GM19452 (cell line): ENCODE data around the gene AKT1S1.

Source experiments
- ATAC-seq: cut with Tn5 transposase; IDR thresholded peaks from one replicate; pipeline ENCODE4 v1.9.1; 2021; ENCODE audit not compliant: unreplicated experiment

The AKT1S1 gene

DNA sequence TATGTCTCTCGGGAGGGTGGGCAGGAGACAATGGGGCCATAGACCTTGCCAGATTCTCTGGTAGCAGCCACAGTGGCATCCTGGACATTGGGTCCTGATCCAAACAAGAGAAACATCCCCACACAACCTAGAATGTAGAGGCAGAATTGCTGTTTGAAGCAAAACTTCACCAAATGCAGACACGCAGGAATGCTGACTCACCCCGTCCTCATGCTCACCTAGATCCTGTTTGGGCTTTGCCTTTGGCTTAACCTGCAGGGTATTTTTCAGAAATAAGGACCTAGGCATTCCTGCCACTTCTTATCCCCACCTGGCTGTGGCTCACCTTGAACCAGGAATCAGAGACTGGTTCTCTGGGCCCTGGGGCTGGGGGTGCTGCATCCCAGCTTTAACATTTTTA lies 7.6 kb upstream of the AKT1S1 start:
- ATAC-seq: no peak

DNA sequence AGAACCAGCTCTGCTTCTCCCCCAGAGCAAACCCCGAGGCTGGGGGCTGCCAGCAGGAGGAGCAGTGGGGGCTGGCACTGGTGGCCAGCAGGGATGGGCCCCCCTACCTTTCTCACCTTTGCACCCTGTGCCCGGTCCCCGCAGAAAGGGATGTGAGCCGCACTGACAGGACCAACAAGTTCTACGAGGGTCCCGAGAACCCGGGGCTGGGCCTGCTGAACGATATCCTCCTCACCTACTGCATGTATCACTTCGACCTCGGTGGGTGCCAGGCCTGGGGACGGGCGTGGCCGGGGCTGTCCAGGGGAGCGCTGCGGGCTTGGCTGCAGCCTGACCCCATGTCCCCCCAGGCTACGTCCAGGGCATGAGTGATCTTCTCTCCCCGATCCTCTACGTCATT lies 7.0 kb upstream of the AKT1S1 start:
- ATAC-seq: no peak

DNA sequence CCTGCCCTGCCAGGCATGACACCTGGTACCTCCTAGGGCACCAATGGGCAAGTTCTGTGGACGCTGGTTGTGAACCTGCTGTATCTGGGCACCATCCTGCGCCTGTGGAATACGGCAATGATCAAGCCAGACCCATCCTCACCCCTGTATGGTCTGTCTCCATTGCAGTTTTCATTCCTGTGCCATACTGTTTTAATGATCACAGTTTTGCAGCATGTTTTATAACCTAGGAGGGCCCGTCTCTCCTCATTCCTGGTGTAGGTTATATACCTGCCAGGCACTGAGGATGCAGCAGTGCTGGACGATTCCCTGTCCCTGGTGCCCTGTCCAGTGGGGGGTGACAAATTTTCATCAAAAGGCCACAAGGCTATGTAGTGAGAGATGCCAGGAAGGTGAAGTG lies 5.9 kb upstream of the AKT1S1 start:
- no peak for ATAC-seq

DNA sequence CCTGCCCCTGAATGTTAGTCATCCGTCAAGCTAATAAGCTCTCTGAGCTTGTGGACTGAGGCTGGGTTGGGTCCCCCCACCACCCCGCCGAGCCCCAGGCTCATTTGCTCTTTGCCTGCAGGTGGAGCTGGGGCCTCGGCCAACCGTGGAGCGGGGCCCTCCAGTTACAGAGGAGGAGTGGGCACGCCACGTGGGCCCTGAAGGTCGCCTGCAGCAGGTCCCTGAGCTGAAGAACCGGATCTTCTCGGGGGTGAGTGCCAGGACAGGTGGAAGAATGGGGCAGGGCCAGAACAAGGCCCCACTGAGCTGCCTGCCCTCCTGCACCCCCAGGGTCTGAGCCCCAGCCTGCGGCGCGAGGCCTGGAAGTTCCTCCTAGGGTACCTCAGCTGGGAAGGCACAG lies 5.5 kb upstream of the AKT1S1 start:
- no peak for ATAC-seq

DNA sequence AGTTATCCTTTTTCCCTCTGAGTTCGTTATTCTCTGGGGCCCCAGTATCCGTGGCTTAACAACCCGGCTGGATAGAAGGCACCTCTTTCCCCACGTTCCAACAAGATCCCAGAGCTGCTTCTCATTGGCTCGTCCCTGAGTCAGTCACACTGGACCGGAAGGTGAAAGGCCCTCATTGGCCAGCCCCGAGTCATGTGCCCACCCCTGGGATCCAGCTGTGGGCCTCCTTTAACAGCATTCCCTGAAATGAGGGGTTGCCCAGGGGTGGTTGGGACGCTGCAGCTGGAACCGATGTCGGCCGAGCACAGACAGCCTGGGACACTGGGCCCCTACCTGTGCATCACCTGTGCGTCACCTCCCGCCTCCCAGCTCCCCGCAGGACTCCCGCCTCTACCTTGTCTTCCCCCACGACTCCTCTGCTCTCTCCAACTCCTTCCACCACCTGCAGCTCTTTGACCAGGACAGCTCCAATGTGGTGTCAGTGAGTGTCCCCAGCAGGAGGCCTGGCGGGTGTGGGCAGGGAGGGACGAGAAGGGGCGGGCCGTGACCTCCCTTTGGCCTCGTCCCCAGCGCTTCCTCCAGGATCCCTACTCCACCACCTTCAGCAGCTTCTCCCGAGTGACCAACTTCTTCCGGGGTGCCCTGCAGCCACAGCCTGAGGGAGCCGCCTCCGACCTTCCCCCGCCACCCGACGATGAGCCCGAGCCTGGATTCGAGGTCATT lies 4.7 kb upstream of the AKT1S1 start:
- no peak for ATAC-seq

DNA sequence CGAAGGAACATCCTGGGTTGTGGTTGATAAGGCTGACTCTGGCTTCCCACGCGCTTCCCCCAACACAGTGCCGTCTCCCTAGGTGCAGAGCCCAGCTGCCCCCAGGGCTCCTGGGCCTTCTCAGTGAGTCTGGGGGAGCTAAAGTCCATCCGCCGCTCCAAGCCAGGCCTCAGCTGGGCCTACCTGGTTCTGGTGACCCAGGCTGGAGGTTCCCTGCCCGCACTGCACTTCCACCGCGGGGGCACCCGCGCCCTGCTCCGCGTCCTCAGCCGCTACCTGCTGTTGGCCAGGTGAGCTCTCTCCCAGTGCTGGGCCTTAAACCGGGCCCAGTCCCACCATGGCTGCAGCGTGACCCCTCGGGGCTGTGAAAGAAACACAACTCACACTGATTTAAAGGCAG lies 4.0 kb upstream of the AKT1S1 start:
- no peak for ATAC-seq

DNA sequence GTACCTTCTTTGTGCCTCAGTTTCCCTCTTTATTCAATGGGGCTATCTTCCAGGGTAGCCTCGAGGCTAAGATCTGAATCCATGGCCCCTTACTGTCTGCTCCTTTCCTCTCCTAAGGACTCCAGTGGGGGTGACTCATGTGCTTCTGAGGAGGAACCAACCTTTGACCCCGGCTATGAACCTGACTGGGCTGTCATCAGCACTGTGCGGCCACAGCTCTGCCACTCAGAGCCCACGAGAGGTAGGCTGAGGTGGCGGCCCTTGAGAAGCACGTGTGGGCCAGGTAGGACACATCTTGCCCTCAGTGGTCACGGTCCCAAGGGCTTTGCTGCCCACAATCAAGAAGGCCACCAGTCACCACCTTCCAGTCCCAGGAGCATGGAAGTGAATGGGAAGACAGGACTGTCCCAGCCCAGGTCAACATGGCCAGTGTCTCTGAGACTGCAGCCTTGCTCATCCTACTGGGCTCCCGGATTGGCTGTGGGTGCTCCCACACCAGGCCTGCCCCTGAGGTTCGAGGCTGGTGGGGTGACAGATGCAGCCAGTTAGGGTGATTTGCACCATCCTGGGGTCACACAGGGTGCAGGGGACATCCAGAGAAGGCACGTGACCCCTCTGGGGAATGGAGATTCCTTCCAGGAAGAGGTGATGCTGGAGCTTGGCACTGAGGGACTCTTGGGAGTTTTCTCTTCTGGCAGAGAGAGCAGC lies 3.2 kb upstream of the AKT1S1 start:
- ATAC-seq: no peak

DNA sequence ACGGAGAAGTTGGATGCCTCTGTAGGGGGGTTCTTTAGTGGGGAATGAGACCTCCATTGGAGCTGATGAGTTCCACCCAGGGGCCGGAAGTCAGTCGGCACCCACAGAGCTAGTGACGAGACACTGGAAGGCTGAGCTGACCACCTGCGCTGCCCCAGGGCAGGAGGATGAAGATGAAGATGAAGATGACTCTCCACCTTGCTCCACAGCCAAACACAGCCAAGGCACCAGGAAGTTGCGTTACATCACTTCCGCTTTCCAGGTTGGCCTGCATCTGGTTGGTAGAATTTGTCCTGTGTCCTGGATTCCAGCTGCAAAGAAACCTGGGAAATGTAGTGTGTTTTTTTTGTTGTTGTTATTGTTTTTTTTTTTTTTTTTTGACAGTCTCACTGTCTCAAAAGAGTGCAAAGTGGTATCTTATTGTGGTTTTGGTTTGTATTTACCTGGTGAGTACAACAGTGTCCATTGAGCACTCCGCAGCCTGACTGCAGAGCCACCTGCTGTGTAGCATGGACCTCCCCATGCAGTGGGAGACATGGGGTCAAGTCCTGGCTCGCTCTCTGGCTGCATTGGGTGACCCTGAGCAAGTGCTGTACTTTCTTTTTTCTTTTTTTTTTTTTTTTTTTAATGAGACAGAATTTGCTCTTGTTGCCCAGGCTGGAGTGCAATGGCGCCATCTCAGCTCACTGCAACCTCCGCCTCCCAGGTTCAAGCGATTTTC lies 2.2 kb upstream of the AKT1S1 start:
- ATAC-seq: no peak

DNA sequence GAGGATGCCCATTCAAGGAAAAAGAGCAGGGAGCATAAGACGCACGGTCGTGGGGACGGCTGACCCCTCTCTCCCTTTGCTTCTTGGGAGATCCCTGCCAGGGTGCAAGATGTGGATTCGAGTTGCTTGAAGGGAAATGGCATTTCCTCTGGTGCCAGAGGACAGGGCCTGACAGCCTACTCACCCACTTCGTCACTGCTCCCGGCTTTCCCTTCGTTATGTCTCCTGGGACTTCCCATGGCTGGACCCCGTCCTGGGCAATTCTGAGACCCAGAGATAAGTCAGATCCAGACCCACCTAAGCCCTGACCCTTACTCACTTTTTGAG lies 1.6 kb upstream of the AKT1S1 start:
- ATAC-seq: no peak

DNA sequence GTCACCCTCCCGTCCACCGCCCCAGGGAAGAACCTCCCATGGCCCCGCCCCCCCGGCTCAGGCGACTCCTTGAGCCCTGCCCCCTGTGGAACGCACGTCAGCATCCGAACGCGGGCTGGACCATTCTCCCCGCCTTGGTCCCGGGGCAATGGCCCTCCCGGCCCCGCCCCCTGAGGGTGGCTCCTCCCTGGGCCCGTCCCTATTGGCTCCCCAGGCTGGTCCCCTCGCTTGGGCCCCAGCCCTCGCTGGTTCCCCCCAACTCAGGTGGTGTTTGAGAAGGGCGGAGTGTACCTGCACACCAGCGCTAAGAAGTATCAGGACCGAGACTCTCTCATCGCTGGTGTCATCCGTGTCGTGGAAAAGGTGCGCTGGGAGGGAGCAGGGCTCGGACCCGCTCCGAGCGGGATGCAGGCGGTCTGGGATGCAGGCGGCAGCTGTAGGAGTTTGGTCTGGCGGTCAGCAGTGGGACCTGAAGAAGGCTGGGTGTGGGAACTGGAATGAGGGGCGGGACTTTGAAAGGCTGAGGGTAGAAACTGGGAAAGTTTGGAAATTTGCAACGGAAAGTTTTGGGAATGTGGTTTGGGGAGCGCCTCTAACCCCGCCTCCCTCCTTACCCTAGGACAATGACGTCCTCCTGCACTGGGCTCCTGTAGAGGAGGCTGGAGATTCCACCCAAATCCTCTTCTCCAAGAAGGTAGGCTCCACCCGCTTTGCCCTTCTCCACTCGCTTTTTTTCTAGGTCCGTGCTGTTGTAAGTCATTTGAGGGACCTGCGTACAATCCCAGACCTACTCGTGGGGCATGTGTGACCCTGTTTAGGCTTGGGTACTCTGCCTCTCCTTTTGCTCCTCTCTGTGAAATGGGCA lies 956 bp upstream of the AKT1S1 start:
- peak; percentile 47 for ATAC-seq

DNA sequence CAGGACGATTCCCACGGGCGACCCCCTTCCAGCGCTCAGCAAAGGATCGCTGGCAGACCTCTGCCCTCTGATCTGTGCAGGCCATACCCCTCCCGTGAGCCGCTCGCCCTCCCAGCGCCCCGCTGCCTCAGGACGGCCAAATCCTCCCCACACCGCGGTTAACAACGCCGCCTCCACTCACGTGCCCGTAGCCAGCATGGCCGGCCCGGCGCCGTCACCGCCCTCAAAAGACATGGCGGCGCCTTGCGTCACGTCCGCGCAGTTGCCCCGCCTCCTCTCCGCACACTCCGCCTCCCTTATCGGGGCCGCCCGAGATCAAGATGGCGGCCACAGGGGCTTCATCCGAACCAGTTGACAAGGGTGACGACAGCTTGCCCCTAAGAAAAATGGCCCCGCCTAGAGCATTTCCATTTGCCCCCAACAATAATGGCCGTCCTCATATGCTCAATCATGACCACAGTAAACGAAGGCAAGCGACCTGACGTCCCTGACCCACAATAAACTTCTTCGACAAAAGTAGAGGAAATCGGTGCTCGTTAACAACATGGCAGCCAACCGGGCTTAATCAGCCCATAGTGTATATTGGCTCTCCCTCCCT lies 634 bp downstream of the AKT1S1 start:
- peak; percentile 48 for ATAC-seq

DNA sequence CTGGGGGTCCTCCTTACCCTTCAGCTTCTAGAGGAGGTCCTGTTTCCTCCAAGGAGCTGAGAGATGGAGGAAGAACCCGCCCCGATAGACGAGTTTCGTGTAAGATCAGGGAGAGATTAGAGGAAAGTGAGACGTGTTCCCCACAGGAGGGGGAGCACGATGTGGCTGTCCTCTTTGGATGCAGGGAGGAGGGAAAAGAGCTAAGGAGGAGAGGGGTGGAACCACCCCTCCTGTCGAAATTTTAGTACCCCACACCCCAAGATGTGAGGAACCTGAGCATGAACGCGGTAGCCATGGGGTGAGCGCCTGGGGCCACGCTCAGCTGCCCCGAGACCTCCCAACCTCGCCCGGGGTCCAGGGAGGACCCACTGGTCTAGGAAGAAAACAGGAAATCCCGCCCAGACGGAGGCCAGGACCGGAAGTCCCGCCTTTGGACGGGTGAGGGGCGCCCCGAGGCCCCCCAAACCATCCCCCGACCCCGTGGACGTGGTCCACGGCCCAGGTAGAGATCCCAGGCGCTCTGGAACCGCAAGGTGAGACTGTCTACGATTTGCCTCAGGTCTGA lies 1.2 kb downstream of the AKT1S1 start:
- no peak for ATAC-seq

DNA sequence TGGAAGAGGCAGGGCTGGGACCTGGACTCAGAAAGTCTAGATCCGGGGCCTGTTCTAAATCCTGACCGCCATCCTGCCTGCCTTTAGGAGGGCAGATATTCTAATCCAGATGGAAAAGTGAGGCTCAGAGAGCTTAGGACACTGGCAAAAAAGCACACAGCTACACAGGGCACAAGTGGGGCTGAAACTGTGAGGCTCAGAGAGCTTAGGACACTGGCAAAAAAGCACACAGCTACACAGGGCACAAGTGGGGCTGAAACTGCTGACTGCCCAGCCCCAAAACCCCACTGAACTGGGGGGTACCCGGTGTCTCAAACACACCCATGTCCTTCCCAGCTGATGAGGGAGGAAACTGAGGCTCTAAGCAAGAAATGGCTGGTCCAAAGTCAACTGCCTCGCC lies 2.0 kb downstream of the AKT1S1 start:
- no peak for ATAC-seq

DNA sequence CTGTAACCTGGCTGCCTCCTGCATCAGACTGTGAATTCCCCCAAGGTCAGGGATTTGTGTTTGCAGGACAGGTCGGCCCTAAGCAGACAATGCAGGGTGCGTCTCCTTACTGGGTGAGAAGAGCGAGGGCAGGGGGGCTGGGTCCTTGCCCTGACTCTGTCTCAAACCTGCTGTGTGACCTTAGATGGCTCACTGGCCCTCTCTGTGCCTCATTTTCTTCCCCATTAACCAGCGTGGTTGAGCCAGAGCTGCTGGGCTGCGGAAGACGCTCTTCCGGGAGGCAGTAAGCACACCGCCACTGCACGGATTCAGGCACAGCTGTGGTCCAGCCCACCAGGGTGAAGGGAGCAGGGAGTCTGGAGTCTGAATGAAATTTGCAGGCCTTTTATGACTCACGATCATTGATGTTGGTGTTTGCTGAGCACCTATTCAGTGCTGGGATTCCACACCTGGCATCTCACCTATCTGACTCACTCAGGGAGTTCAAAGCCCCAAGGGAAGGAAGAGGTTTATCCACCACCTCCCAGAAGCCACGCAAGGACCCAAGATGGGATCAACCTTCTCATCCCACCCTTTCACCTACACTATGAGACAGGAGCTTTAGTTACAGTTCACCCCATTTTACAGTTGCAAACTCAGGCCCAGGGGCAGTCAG lies 2.5 kb downstream of the AKT1S1 start:
- no peak for ATAC-seq

DNA sequence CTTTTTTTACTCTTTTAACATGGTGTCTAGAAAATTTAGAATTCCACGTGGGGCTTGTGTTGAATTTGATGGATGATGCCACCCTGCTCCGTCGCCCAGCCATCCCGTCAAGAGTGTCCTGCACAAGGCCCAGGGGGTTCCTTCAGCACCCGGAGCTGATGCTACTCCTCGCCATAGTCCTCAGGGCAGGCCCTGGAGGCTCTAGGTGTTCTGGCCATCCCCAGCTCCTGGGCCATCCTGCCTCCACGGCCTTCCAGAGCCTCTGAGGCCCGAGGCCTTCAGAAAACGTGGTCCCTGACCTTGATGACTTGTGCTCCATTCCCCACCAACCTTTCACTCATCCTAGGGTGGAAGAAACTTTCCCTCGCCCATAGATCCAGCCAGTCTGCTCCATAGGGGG lies 3.3 kb downstream of the AKT1S1 start:
- no peak for ATAC-seq

DNA sequence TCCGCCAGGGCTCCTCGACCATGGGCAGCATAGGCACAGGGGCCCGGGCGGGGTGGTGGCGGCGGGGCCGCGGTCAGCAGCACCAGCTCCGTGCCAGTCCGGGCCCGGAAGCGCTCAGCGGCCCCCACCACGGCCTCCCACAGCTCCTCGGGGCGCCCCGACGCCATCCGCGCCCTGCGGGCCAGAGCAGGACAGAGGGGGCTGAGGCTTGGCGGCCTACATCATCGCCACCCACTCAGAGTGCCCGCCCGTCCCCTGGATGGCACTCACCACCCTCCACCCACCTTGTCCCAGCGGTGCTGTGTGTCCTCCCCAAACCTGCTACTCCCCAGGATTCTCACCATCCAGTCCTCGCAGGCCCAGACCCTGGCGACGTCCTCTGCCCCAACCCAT lies 4.0 kb downstream of the AKT1S1 start:
- ATAC-seq: no peak

DNA sequence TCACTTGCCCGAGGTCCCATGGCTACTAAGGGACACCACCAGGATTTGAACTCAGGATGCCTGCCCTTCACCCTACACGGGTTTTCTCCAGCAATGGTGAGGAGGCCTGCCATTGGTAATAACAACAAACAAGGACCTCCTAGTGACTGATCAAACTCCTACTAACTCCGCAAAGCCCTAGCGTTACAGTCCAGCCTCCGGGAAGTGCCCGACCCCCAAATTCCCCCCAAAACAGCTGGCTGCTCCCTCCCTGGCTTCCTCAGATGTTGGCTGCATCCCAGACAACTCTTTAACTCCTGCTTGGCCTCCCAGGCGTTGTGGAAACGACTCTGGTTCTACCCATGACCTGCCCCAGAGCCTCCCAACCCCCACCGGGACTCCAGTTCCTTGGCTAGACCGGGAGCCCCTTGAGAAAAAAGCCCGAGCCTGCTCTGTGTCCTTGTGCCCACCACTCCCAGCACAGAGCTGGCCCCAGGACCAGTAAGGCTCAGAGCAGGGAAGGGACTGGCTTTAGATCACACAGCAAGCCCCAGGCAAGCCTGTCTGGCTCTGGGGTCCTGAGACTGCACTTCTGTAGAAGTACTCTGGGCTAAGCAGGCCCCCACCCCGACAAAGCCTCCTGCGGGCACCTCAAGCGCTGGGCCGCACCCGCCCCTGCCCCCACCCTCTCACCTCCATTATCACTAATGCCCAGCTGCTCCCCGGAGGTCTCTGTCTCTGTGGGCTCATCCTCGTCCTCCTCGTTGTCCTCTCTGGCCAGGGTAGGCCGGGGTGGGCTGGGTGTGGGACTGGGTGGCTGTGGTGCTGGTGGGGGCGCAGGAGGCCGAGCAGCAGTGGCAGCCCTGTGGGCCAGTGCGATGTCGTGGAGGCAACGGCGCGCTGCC lies 4.7 kb downstream of the AKT1S1 start:
- ATAC-seq: no peak

DNA sequence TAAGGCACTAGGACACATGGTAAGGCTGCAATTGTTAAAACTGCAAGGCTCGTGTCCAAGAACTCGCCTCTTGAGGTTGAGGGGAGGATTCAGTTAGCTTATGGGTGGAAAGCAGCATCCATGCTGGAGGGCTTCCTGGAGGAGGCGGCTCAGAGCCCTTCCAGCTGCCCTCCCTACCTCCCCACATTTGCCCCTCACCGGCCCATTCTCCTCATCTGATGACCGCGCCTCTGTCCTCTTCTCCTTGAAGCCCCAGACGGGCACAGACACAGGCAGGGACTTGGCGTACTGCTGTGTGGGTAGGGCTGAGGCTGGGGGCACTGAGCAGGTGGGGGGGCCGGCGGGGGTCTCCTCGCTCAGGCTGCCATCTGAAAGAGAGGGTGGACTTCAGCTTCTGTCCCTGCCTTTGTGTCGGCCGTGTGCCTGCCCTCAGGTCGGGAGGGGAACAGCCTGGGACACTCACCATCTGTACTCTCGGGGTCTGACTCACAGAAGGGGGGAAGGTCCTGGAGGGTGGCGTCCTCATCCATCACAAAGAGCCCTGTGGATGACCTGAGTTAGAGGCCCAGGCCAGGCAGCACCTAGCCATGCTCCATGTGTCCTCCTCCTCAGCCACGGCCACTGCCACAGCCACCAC lies 5.7 kb downstream of the AKT1S1 start:
- no peak for ATAC-seq
